ENCODE results near the gene ATG101. TPM values are rescaled to one million over a fixed set of nuclear protein-coding genes. Genes with fewer than 3 reads are reported as not detected.

The ATG101 gene
- total and polyA plus RNA-seq, 2 of the 13 experiments (the other 11 are each of a cell fraction or from before 2014, with no cell fraction given), result 58.2 to 67.7 TPM

GRCh38 chr12:52082026-52082668 lies 12.4 kb downstream of the ATG101 start (continued):
- peak; percentile 89 for TF ChIP-seq PAXIP1 (CRISPR knock-in tag; conservative IDR thresholded peaks at IDR 0.05)
- peak; percentile 87 for TF ChIP-seq FOXP4 (CRISPR knock-in tag; IDR thresholded peaks at IDR 0.05)
- no peak for TF ChIP-seq ZNF180 (CRISPR knock-in tag; IDR thresholded peaks at IDR 0.05; ENCODE audit: borderline replicate concordance, low read depth)
- no peak for TF ChIP-seq ZNF510 (CRISPR knock-in tag; IDR thresholded peaks at IDR 0.05; ENCODE audit: low read depth)
- TF ChIP-seq CBX1 (IDR thresholded peaks at IDR 0.05; ENCODE audit: low read depth), result no peak
- TF ChIP-seq HNF4G (IDR thresholded peaks at IDR 0.05; ENCODE audit: borderline replicate concordance, low read depth, low read length), result peak; percentile 36; the same call in 1 of the 2 replicates
- peak; percentile 57; the same call in 1 of the 2 replicates for TF ChIP-seq HNF4G (CRISPR knock-in tag; IDR thresholded peaks at IDR 0.05; ENCODE audit: borderline replicate concordance, low read depth)
- TF ChIP-seq ZNF609 (CRISPR knock-in tag; IDR thresholded peaks at IDR 0.05; ENCODE audit: borderline replicate concordance), result peak; percentile 72; the same call in 1 of the 2 replicates
- TF ChIP-seq ZNF841 (CRISPR knock-in tag; IDR thresholded peaks at IDR 0.05; ENCODE audit: borderline replicate concordance), result no peak
- peak; percentile 44; the same call in 1 of the 2 replicates for TF ChIP-seq ZFX (CRISPR knock-in tag; IDR thresholded peaks at IDR 0.05; ENCODE audit: low read depth)
- peak; percentile 89 for TF ChIP-seq ZNF281 (CRISPR knock-in tag; IDR thresholded peaks at IDR 0.05; ENCODE audit: borderline replicate concordance)
- TF ChIP-seq ZNF564 (CRISPR knock-in tag; IDR thresholded peaks at IDR 0.05), result no peak
- TF ChIP-seq POLR2A (IDR thresholded peaks at IDR 0.05; ENCODE audit: insufficient read depth in 1 of 2, low read depth in 2 of 2, low read length in 2 of 2), result no peak

Measured in HepG2 (cell line).